ENCODE measurements around the gene SLC9A1.

SLC9A1 gene

GRCh38 chr1:27099135-27099586, 55.8 kb downstream of the SLC9A1 start:
- Mint-ChIP-seq H3K27me3 (no peaks in the 10 kb centered on the region), H3K27ac (peak overlapping the region; percentile 57), H3K4me1 (peaks cover 15% of the 10 kb centered on the region), H3K9me3 (no peaks in the 10 kb centered on the region), H3K36me3 (ENCODE audit: low read depth) (no peaks in the 10 kb centered on the region), H3K4me3 (no peak overlapping the region)
- DNase-seq = peak; percentile 25
- peak; percentile 5 for ATAC-seq

- H3K4me1 Mint-ChIP-seq = peaks cover 15% of the 10 kb centered on the region
- no peak overlapping the region for H3K27ac Mint-ChIP-seq
- DNase-seq (no peak), ATAC-seq (no peak)
- no peaks in the 10 kb centered on the region for H3K27me3 Mint-ChIP-seq
- no peak overlapping the region for H3K4me3 Mint-ChIP-seq
- H3K9me3 Mint-ChIP-seq = no peaks in the 10 kb centered on the region
- no peaks in the 10 kb centered on the region for H3K36me3 Mint-ChIP-seq (ENCODE audit: low read depth)
Observed at GRCh38 chr1:27098431-27099134, 56.3 kb downstream of the SLC9A1 start.

- peak; percentile 70 for ATAC-seq
- H3K27ac Mint-ChIP-seq = no peak overlapping the region
- H3K27me3 Mint-ChIP-seq = no peaks in the 10 kb centered on the region
- peak; percentile 78 for DNase-seq
- H3K4me1 Mint-ChIP-seq = peaks cover 15% of the 10 kb centered on the region
- no peak overlapping the region for H3K4me3 Mint-ChIP-seq
- no peaks in the 10 kb centered on the region for H3K36me3 Mint-ChIP-seq (ENCODE audit: low read depth)
- H3K9me3 Mint-ChIP-seq = no peaks in the 10 kb centered on the region
Observed at GRCh38 chr1:27097484-27097917, 57.4 kb downstream of the SLC9A1 start.

GRCh38 chr1:27095576-27095975, 59.3 kb downstream of the SLC9A1 start:
- H3K9me3 Mint-ChIP-seq = no peaks in the 10 kb centered on the region
- no peak for ATAC-seq
- no peaks in the 10 kb centered on the region for H3K36me3 Mint-ChIP-seq (ENCODE audit: low read depth)
- H3K4me3 Mint-ChIP-seq = no peak overlapping the region
- H3K27ac Mint-ChIP-seq = no peak overlapping the region
- no peak for DNase-seq
- peaks cover 15% of the 10 kb centered on the region for H3K4me1 Mint-ChIP-seq
- no peaks in the 10 kb centered on the region for H3K27me3 Mint-ChIP-seq

GRCh38 chr1:27092888-27093287, 62.0 kb downstream of the SLC9A1 start:
- ATAC-seq = no peak
- Mint-ChIP-seq H3K27me3 (no peaks in the 10 kb centered on the region), H3K27ac (no peak overlapping the region), H3K36me3 (ENCODE audit: low read depth) (no peaks in the 10 kb centered on the region), H3K4me1 (no peaks in the 10 kb centered on the region), H3K4me3 (no peak overlapping the region), H3K9me3 (no peaks in the 10 kb centered on the region)
- no peak for DNase-seq

GRCh38 chr1:27090911-27091310, 64.0 kb downstream of the SLC9A1 start:
- H3K36me3 Mint-ChIP-seq (ENCODE audit: low read depth) = no peaks in the 10 kb centered on the region
- DNase-seq = no peak

GRCh38 chr1:27087371-27088220, 67.3 kb downstream of the SLC9A1 start:
- H3K27me3 Mint-ChIP-seq = peaks cover 2% of the 10 kb centered on the region
- no peak overlapping the region for H3K27ac Mint-ChIP-seq
- no peak for ATAC-seq
- H3K4me3 Mint-ChIP-seq = no peak overlapping the region
- H3K9me3 Mint-ChIP-seq = no peaks in the 10 kb centered on the region
- H3K36me3 Mint-ChIP-seq (ENCODE audit: low read depth) = no peaks in the 10 kb centered on the region
- no peaks in the 10 kb centered on the region for H3K4me1 Mint-ChIP-seq
- DNase-seq = no peak

More at GRCh38 chr1:27090911-27091310, 64.0 kb downstream of the SLC9A1 start:
- H3K4me1 Mint-ChIP-seq = no peaks in the 10 kb centered on the region
- no peaks in the 10 kb centered on the region for H3K27me3 Mint-ChIP-seq
- H3K9me3 Mint-ChIP-seq = no peaks in the 10 kb centered on the region
- ATAC-seq = no peak
- no peak overlapping the region for H3K4me3 Mint-ChIP-seq
- no peak overlapping the region for H3K27ac Mint-ChIP-seq

- DNase-seq (no peak), ATAC-seq (no peak)
- Mint-ChIP-seq H3K4me1 (no peaks in the 10 kb centered on the region), H3K27ac (no peak overlapping the region), H3K9me3 (no peaks in the 10 kb centered on the region), H3K36me3 (ENCODE audit: low read depth) (no peaks in the 10 kb centered on the region), H3K4me3 (no peak overlapping the region), H3K27me3 (peaks cover 2% of the 10 kb centered on the region)
Observed at GRCh38 chr1:27086628-27087027, 68.3 kb downstream of the SLC9A1 start.

GRCh38 chr1:27086026-27086425, 68.9 kb downstream of the SLC9A1 start:
- H3K9me3 Mint-ChIP-seq = no peaks in the 10 kb centered on the region
- ATAC-seq = no peak
- DNase-seq = no peak
- no peak overlapping the region for H3K27ac Mint-ChIP-seq
- H3K36me3 Mint-ChIP-seq (ENCODE audit: low read depth) = no peaks in the 10 kb centered on the region
- no peak overlapping the region for H3K4me3 Mint-ChIP-seq
- H3K4me1 Mint-ChIP-seq = no peaks in the 10 kb centered on the region
- H3K27me3 Mint-ChIP-seq = peaks cover 2% of the 10 kb centered on the region

- H3K27ac Mint-ChIP-seq = no peak overlapping the region
- no peak for DNase-seq
- H3K4me3 Mint-ChIP-seq = no peak overlapping the region
- no peaks in the 10 kb centered on the region for H3K4me1 Mint-ChIP-seq
- H3K9me3 Mint-ChIP-seq = no peaks in the 10 kb centered on the region
- no peaks in the 10 kb centered on the region for H3K36me3 Mint-ChIP-seq (ENCODE audit: low read depth)
- no peak for ATAC-seq
- peaks cover 5% of the 10 kb centered on the region for H3K27me3 Mint-ChIP-seq
Observed at GRCh38 chr1:27084107-27084506, 70.8 kb downstream of the SLC9A1 start.

GRCh38 chr1:27077968-27078367, 77.0 kb downstream of the SLC9A1 start:
- no peak overlapping the region for H3K4me3 Mint-ChIP-seq
- no peaks in the 10 kb centered on the region for H3K4me1 Mint-ChIP-seq
- H3K9me3 Mint-ChIP-seq = no peaks in the 10 kb centered on the region
- H3K27ac Mint-ChIP-seq = no peak overlapping the region
- H3K36me3 Mint-ChIP-seq (ENCODE audit: low read depth) = no peaks in the 10 kb centered on the region
- peaks cover 3% of the 10 kb centered on the region for H3K27me3 Mint-ChIP-seq
- no peak for ATAC-seq
- no peak for DNase-seq

GRCh38 chr1:27076803-27077202, 78.1 kb downstream of the SLC9A1 start:
- H3K4me1 Mint-ChIP-seq = no peaks in the 10 kb centered on the region
- H3K36me3 Mint-ChIP-seq (ENCODE audit: low read depth) = no peaks in the 10 kb centered on the region
- no peak overlapping the region for H3K27ac Mint-ChIP-seq
- peaks cover 3% of the 10 kb centered on the region for H3K27me3 Mint-ChIP-seq
- DNase-seq = no peak
- H3K9me3 Mint-ChIP-seq = no peaks in the 10 kb centered on the region
- H3K4me3 Mint-ChIP-seq = no peak overlapping the region
- ATAC-seq = no peak

- peaks cover 2% of the 10 kb centered on the region for H3K27me3 Mint-ChIP-seq
- H3K9me3 Mint-ChIP-seq = no peaks in the 10 kb centered on the region
- DNase-seq = no peak
- no peak overlapping the region for H3K27ac Mint-ChIP-seq
- peak; percentile 24 for ATAC-seq
- H3K4me3 Mint-ChIP-seq = no peak overlapping the region
- no peaks in the 10 kb centered on the region for H3K36me3 Mint-ChIP-seq (ENCODE audit: low read depth)
- H3K4me1 Mint-ChIP-seq = no peaks in the 10 kb centered on the region
Observed at GRCh38 chr1:27074175-27074780, 80.6 kb downstream of the SLC9A1 start.

- Mint-ChIP-seq H3K9me3 (no peaks in the 10 kb centered on the region), H3K36me3 (ENCODE audit: low read depth) (no peaks in the 10 kb centered on the region), H3K4me1 (no peaks in the 10 kb centered on the region), H3K27ac (no peak overlapping the region), H3K4me3 (no peak overlapping the region), H3K27me3 (peaks cover 2% of the 10 kb centered on the region)
- DNase-seq (no peak), ATAC-seq (no peak)
Observed at GRCh38 chr1:27071049-27071416, 83.9 kb downstream of the SLC9A1 start.
